Measurements from ENCODE around the gene METTL3.

GRCh38 chr14:21537090-21537424 lies 25.9 kb upstream of the METTL3 start:
- TF ChIP-seq CTCF (IDR thresholded peaks at IDR 0.05): no peak
- no peak for TF ChIP-seq POLR2A (IDR thresholded peaks at IDR 0.05)

All from breast epithelium (tissue), 3 donors.